Mesodermal cell (in vitro differentiated cells): ENCODE measurements around the gene ZNF521.

Source experiments
- H3K27ac ChIP-seq: 2 replicates; pipeline ENCODE4 v1.7.0; 2013; ENCODE audit warnings: mild to moderate bottlenecking, low read depth, low read length, moderate library complexity; ENCODE audit not compliant: severe bottlenecking
- H3K36me3 ChIP-seq: 2 replicates; pipeline ENCODE4 v1.7.1; 2013; ENCODE audit warnings: mild to moderate bottlenecking, low read length, moderate library complexity; ENCODE audit not compliant: control insufficient read depth, insufficient read depth
- H3K4me1 ChIP-seq: one replicate; pipeline ENCODE4 v1.7.1; 2013; ENCODE audit warnings: mild to moderate bottlenecking, low read length; ENCODE audit not compliant: insufficient read depth, control insufficient read depth, poor library complexity, severe bottlenecking
- H3K4me3 ChIP-seq: 2 replicates; pipeline ENCODE4 v1.7.0; 2013; ENCODE audit warnings: low read length, control low read depth, mild to moderate bottlenecking; ENCODE audit not compliant: insufficient read depth, poor library complexity, severe bottlenecking; ENCODE audit errors: extremely low read depth
- H3K9me3 ChIP-seq: 2 replicates; pipeline ENCODE4 v1.7.1; 2013; ENCODE audit warnings: mild to moderate bottlenecking, low read length, moderate library complexity; ENCODE audit not compliant: control insufficient read depth
- WGBS, 2 experiments: methylation state at CpG; one replicate each; pipeline ENCODE4 v1.1.5; 2013; ENCODE audit warnings: missing lambda C conversion rate in 2 of 2; ENCODE audit not compliant: insufficient coverage in 2 of 2; 5-methylcytosine and 5-hydroxymethylcytosine counted together

The ZNF521 gene

GRCh38 chr18:25100418-25100817 is 251.5 kb downstream of the ZNF521 start:
- Histone ChIP-seq H3K9me3 (no peaks in the 10 kb centered on the region), H3K4me1 (peaks cover 9% of the 10 kb centered on the region), H3K36me3 (no peaks in the 10 kb centered on the region), H3K4me3 (no peak overlapping the region), H3K27ac (no peak overlapping the region)
- WGBS, 2 experiments = 83% methylated on average over 1 of the region's 3 CpGs; no CpG with 5 or more reads in 1 of the 2 experiments

- Histone ChIP-seq H3K9me3 (no peaks in the 10 kb centered on the region), H3K4me1 (peaks cover 9% of the 10 kb centered on the region), H3K36me3 (no peaks in the 10 kb centered on the region), H3K4me3 (no peak overlapping the region), H3K27ac (no peak overlapping the region)
- 60 to 100% methylated on average over 1 of the region's 3 CpGs for whole genome bisulfite sequencing, 2 experiments
Observed at GRCh38 chr18:25099895-25100294, 252.1 kb downstream of the ZNF521 start.

- Histone ChIP-seq H3K27ac (peak overlapping the region; percentile 39), H3K36me3 (no peaks in the 10 kb centered on the region), H3K4me3 (no peak overlapping the region), H3K4me1 (peaks cover 9% of the 10 kb centered on the region), H3K9me3 (no peaks in the 10 kb centered on the region)
- WGBS, 2 experiments = 86 to 95% methylated on average over 2 to 3 of the region's 3 CpGs
Observed at GRCh38 chr18:25097569-25098056, 254.4 kb downstream of the ZNF521 start.

GRCh38 chr18:25097057-25097456 is 254.9 kb downstream of the ZNF521 start:
- H3K4me3 ChIP-seq = no peak overlapping the region
- H3K27ac ChIP-seq = peak overlapping the region; percentile 39
- 94% methylated on average over 2 of the region's 6 CpGs; no CpG with 5 or more reads in 1 of the 2 experiments for WGBS, 2 experiments

GRCh38 chr18:25093141-25093540 is 258.8 kb downstream of the ZNF521 start:
- peaks cover 31% of the 10 kb centered on the region for H3K36me3 ChIP-seq
- no peak overlapping the region for H3K27ac ChIP-seq
- H3K4me1 ChIP-seq = peaks cover 4% of the 10 kb centered on the region
- H3K9me3 ChIP-seq = no peaks in the 10 kb centered on the region
- H3K4me3 ChIP-seq = no peak overlapping the region
- WGBS, 2 experiments = 88 to 100% methylated on average over 1 of the region's 3 CpGs

More at GRCh38 chr18:25097057-25097456, 254.9 kb downstream of the ZNF521 start:
- Histone ChIP-seq H3K36me3 (no peaks in the 10 kb centered on the region), H3K9me3 (no peaks in the 10 kb centered on the region), H3K4me1 (peaks cover 9% of the 10 kb centered on the region)

- Histone ChIP-seq H3K4me3 (no peak overlapping the region), H3K9me3 (no peaks in the 10 kb centered on the region), H3K27ac (no peak overlapping the region), H3K4me1 (no peaks in the 10 kb centered on the region), H3K36me3 (peaks cover 48% of the 10 kb centered on the region)
- 100% methylated on average over 1 to 6 of the region's 6 CpGs for WGBS, 2 experiments
Observed at GRCh38 chr18:25089470-25089869, 262.5 kb downstream of the ZNF521 start.

GRCh38 chr18:25086876-25087275 is 265.1 kb downstream of the ZNF521 start:
- Histone ChIP-seq H3K27ac (no peak overlapping the region), H3K4me1 (no peaks in the 10 kb centered on the region), H3K36me3 (peaks cover 52% of the 10 kb centered on the region), H3K9me3 (no peaks in the 10 kb centered on the region), H3K4me3 (no peak overlapping the region)
- WGBS, 2 experiments = no CpG with 5 or more reads among the region's 2 CpGs

GRCh38 chr18:25081001-25081400 is 271.0 kb downstream of the ZNF521 start:
- Histone ChIP-seq H3K4me1 (peaks cover 8% of the 10 kb centered on the region), H3K36me3 (peaks cover 18% of the 10 kb centered on the region), H3K27ac (no peak overlapping the region), H3K4me3 (no peak overlapping the region), H3K9me3 (no peaks in the 10 kb centered on the region)
- 99 to 100% methylated on average over 4 to 7 of the region's 8 CpGs for WGBS, 2 experiments

GRCh38 chr18:25080211-25080610 is 271.8 kb downstream of the ZNF521 start:
- Histone ChIP-seq H3K36me3 (peaks cover 18% of the 10 kb centered on the region), H3K4me3 (no peak overlapping the region), H3K27ac (no peak overlapping the region), H3K9me3 (no peaks in the 10 kb centered on the region), H3K4me1 (peaks cover 9% of the 10 kb centered on the region)
- 66 to 74% methylated on average over 4 to 10 of the region's 10 CpGs for WGBS, 2 experiments

GRCh38 chr18:25077944-25078723 is 273.8 kb downstream of the ZNF521 start:
- Histone ChIP-seq H3K36me3 (peaks cover 12% of the 10 kb centered on the region), H3K27ac (peak overlapping the region; percentile 43), H3K4me1 (peaks cover 9% of the 10 kb centered on the region), H3K4me3 (no peak overlapping the region), H3K9me3 (no peaks in the 10 kb centered on the region)
- 88% methylated on average over 13 to 15 of the region's 18 CpGs for WGBS, 2 experiments
